Liver (tissue), 2 donors: Measurements from ENCODE around the gene TTC22.
"Not testable (repeated sequence)": the region's sequence is repeated elsewhere in the genome, so short reads cannot be mapped to it uniquely, and the experiment has no call there.

Experiments
- TF ChIP-seq, protein P1 (sequence below): fragments of 150-350 bp; IDR thresholded peaks from 2 replicates; pipeline ENCODE4 v1.5.1; 2017; ENCODE audit warnings: improper control_type of control experiment, low read depth, low read length; ENCODE audit not compliant: missing input control
- TF ChIP-seq, protein P2 (sequence below): IDR thresholded peaks from 2 replicates; pipeline ENCODE4 v1.6.1; 2016; ENCODE audit warnings: antibody characterized with exemption
- donor health status: healthy.

- TF ChIP-seq, protein P1, sequence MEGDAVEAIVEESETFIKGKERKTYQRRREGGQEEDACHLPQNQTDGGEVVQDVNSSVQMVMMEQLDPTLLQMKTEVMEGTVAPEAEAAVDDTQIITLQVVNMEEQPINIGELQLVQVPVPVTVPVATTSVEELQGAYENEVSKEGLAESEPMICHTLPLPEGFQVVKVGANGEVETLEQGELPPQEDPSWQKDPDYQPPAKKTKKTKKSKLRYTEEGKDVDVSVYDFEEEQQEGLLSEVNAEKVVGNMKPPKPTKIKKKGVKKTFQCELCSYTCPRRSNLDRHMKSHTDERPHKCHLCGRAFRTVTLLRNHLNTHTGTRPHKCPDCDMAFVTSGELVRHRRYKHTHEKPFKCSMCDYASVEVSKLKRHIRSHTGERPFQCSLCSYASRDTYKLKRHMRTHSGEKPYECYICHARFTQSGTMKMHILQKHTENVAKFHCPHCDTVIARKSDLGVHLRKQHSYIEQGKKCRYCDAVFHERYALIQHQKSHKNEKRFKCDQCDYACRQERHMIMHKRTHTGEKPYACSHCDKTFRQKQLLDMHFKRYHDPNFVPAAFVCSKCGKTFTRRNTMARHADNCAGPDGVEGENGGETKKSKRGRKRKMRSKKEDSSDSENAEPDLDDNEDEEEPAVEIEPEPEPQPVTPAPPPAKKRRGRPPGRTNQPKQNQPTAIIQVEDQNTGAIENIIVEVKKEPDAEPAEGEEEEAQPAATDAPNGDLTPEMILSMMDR: not testable (repeated sequence)
- TF ChIP-seq, protein P2, sequence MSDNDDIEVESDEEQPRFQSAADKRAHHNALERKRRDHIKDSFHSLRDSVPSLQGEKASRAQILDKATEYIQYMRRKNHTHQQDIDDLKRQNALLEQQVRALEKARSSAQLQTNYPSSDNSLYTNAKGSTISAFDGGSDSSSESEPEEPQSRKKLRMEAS: not testable (repeated sequence)
Measured at GRCh38 chr1:54775828-54776721, 25.0 kb downstream of the TTC22 start.
